Lower leg skin (tissue), 4 donors: ENCODE data around the gene MEGF8. TPM values are rescaled to one million over a fixed set of nuclear protein-coding genes. Genes with fewer than 3 reads are reported as not detected.
"Not testable (repeated sequence)": the region's sequence is repeated elsewhere in the genome, so short reads cannot be mapped to it uniquely, and the experiment has no call there.

Experiments
- DNase-seq, 2 donors: peaks; one replicate each; pipeline ENCODE4 v3.0.0-alpha.2; 2019; ENCODE audit warnings: low spot score in 2 of 2
- H3K4me3 ChIP-seq: fragments of 200-600 bp; sonication (generic); 2 replicates; pipeline ENCODE4 v1.5.1; 2017; ENCODE audit warnings: mild to moderate bottlenecking, low read depth; ENCODE audit not compliant: poor library complexity, severe bottlenecking
- POLR2A ChIP-seq, 2 donors: fragments of 450-650 bp; IDR thresholded peaks; one replicate each; pipeline ENCODE4 v1.6.1; 2016 to 2017; ENCODE audit warnings: antibody characterized with exemption in 2 of 2, mild to moderate bottlenecking in 1 of 2, moderate library complexity in 1 of 2
- WGBS, 2 donors: methylation state at CpG; one replicate each; pipeline ENCODE4 v1.1.5; 2018; 5-methylcytosine and 5-hydroxymethylcytosine counted together
- intact Hi-C: fragments of 100-400 bp; cut with DNase I; formaldehyde crosslinking; loops from one replicate; pipeline ENCODE4 v1.15.0; 2023; ENCODE audit warnings: low total_unique reads
- total RNA-seq, 4 donors: library from RNA; depleted of rRNA; stranded (reverse); fragments of >200 nt; gene quantifications; one replicate each; pipeline ENCODE4 v1.1.0, GENCODE V29; 2016
- TF ChIP-seq, protein P1 (sequence below), 3 donors: fragments of 450-650 bp; IDR thresholded peaks; one replicate each; pipeline ENCODE4 v1.5.1; 2016; ENCODE audit warnings: antibody characterized with exemption in 3 of 3, mild to moderate bottlenecking in 3 of 3, moderate library complexity in 2 of 3

MEGF8 gene
- total RNA-seq, 4 donors from 2014 or later, result 6.1 to 14.1 (median 12.0) TPM

DNA sequence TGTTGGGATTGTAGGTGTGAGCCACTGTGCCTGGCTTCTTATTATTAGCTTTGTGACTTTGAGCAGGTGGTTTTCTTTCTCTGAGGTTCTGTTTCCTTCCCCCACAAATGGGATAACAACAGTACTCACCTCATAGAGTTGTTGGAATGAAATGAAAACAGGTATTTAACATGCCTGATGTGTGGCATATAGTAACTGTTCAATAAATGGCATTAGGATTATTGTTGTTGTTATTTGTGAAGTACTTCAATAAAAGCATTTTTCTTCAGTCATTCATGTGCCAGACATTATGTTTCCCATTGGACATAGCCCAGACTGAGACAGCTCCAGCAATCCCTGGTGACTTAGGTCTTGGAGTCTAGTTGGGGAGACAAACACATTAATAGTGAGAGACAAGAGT lies 1.5 kb downstream of the MEGF8 start:
- TF ChIP-seq, protein P1, sequence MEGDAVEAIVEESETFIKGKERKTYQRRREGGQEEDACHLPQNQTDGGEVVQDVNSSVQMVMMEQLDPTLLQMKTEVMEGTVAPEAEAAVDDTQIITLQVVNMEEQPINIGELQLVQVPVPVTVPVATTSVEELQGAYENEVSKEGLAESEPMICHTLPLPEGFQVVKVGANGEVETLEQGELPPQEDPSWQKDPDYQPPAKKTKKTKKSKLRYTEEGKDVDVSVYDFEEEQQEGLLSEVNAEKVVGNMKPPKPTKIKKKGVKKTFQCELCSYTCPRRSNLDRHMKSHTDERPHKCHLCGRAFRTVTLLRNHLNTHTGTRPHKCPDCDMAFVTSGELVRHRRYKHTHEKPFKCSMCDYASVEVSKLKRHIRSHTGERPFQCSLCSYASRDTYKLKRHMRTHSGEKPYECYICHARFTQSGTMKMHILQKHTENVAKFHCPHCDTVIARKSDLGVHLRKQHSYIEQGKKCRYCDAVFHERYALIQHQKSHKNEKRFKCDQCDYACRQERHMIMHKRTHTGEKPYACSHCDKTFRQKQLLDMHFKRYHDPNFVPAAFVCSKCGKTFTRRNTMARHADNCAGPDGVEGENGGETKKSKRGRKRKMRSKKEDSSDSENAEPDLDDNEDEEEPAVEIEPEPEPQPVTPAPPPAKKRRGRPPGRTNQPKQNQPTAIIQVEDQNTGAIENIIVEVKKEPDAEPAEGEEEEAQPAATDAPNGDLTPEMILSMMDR (IDR thresholded peaks at IDR 0.05), result no peak
- TF ChIP-seq POLR2A (IDR thresholded peaks at IDR 0.05), result no peak
- no peak overlapping the region for H3K4me3 ChIP-seq
- no peak for DNase-seq
- intact Hi-C loops, result no loop called here

DNA sequence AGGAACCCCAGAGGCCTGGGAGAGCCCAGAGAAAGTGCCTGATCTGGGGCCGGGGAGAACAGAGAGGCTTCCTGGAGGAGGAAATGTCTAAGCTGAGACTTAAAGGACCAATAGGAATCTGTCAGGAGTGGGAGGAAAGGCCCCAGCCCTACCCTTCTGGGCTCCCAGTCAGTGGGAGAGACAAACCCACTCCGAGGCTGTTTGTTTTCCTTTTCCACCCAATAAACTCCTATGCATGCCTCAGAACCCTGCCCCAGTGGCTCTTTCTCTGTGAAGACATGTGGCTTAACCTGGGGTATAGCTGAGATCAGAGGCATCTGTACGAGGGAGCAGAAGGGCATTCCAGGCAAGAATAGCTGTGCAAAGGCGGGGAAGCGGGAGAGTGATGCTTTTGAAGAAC lies 1.9 kb downstream of the MEGF8 start:
- intact Hi-C loops, result no loop called here
- 87% methylated on average over 5 of the region's 5 CpGs for WGBS, 2 donors
- DNase-seq, result no peak
- no peak overlapping the region for H3K4me3 ChIP-seq
- no peak for TF ChIP-seq POLR2A (IDR thresholded peaks at IDR 0.05)
- TF ChIP-seq, protein P1 (IDR thresholded peaks at IDR 0.05), result no peak

DNA sequence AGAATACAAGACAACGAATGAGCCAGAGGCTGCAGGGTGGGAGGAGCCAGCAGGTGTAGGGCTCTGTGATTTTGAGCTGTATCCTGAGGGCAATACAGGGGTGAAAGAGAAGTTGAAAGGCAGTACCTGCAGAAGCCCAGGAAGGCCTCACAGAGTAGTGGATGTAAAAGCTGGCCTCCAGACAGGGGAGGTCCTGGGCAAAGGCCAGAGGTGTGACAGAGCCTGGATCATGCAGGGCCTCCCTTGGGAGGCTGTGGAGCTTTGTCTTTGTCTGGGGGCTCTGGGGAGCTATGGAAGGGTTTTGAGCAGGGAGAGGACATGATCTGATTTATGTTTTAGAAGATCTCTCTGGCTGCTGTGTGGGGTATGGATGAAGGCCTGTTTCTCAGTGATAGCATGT lies 2.7 kb downstream of the MEGF8 start:
- no peak for DNase-seq
- H3K4me3 ChIP-seq, result no peak overlapping the region
- intact Hi-C loops, result no loop called here
- WGBS, 2 donors, result 35 to 50% methylated on average over 1 of the region's 1 CpG
- TF ChIP-seq POLR2A (IDR thresholded peaks at IDR 0.05), result no peak
- TF ChIP-seq, protein P1 (IDR thresholded peaks at IDR 0.05), result no peak

DNA sequence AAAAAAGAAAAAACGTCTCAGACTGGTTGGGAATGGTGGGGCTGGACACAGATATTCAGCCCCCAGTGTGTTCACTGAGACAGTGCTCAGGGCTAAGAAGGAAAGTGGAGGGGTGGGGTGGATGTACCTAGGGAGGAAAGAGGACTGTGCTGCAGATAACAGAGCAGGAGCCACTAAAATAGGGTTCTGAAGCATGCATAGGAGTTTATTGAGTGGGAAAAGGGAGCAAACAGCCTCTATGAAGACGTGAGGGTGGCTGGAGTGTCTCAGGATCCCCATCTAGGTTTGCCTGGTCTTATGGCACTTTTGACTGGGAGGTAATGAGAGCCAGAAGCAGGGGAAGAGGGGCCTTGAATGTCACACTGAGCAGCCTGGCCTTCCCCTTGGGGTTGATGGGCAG lies 3.4 kb downstream of the MEGF8 start:
- intact Hi-C loops, result no loop called here
- H3K4me3 ChIP-seq, result no peak overlapping the region
- 81 to 83% methylated on average over 2 of the region's 2 CpGs for WGBS, 2 donors
- TF ChIP-seq, protein P1 (IDR thresholded peaks at IDR 0.05), result no peak
- no peak for TF ChIP-seq POLR2A (IDR thresholded peaks at IDR 0.05)
- no peak for DNase-seq

DNA sequence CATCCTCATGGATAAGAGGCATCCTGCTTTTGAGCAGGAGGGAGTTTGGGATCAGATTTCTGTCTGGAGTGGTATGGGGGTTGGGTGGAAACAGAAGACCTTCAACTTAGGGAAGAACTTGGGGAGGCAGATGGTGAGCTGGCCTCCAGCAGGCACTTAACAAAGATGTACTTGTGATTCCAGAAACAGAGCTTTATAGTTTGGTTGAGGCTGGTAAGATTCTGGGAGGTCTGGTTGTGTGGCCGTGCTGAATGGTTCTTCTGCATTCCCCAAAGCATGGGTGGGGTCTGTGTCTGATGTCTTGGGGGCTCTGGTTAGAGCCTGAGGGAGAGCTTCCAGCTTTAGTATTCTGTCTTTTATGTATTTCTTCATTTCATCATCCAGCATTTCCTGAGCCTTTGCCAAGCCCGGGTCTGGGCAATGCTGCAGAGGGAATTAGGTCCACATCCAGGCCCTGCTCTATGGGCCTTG lies 4.8 kb downstream of the MEGF8 start:
- intact Hi-C loops, result no loop called here
- no peak for DNase-seq
- no peak for TF ChIP-seq POLR2A (IDR thresholded peaks at IDR 0.05)
- TF ChIP-seq, protein P1 (IDR thresholded peaks at IDR 0.05), result no peak
- no peak overlapping the region for H3K4me3 ChIP-seq
- WGBS, 2 donors, result 46 to 55% methylated on average over 2 of the region's 2 CpGs

DNA sequence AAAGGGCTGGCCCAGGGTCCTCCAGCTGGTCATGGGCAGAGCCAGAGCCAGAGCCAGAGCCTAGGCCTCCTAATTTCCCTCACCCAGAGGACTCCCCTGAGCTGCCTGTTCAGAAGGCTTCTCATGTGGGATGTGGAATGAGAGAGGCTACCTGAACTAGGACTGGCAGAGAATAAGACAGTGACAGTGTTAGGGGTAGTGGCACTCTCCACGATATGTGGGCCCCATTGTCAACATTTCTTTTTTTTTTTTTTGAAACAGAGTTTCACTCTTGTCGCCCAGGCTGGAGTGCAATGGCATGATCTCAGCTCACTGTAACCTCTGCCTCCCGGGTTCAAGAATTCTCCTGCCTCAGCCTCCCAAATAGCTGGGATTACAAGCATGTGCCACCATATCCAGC lies 5.9 kb downstream of the MEGF8 start:
- WGBS, 2 donors, result 86 to 92% methylated on average over 3 of the region's 3 CpGs
- DNase-seq, intact Hi-C loops, H3K4me3 ChIP-seq: not testable (repeated sequence)
